SU-DHL-6 (cell line): ENCODE data around the gene ZBTB7B.

Source experiments
- CTCF ChIP-seq: fragments of 200-600 bp; sonication (generic); IDR thresholded peaks from one replicate; pipeline ENCODE4 v1.5.1; 2017; ENCODE audit warnings: antibody characterized with exemption, mild to moderate bottlenecking, low read length, moderate library complexity; ENCODE audit not compliant: insufficient read depth, poor library complexity, severe bottlenecking
- EZH2phosphoT487 ChIP-seq: fragments of 200-600 bp; sonication (generic), shearing (Covaris generic); conservative IDR thresholded peaks from 2 replicates; pipeline ENCODE4 v1.6.1; 2018; ENCODE audit warnings: mild to moderate bottlenecking, antibody characterized with exemption, low read length, moderate library complexity, mixed read lengths

- peak; percentile 22 for TF ChIP-seq CTCF
- no peak for TF ChIP-seq EZH2phosphoT487
Measured at GRCh38 chr1:155052439-155053395, 50.1 kb downstream of the ZBTB7B start.
